HuH-7.5 (cell line): ENCODE results near the gene YIPF1.
A peak's percentile ranks its signal among the peaks of the same experiment; 100 is the strongest.
"Not testable (repeated sequence)": the region's sequence is repeated elsewhere in the genome, so short reads cannot be mapped to it uniquely, and the experiment has no call there.

Source experiments
- DNase-seq: peaks from one replicate; pipeline ENCODE4 v3.0.0; 2011; ENCODE audit warnings: low spot score

Gene YIPF1

DNA sequence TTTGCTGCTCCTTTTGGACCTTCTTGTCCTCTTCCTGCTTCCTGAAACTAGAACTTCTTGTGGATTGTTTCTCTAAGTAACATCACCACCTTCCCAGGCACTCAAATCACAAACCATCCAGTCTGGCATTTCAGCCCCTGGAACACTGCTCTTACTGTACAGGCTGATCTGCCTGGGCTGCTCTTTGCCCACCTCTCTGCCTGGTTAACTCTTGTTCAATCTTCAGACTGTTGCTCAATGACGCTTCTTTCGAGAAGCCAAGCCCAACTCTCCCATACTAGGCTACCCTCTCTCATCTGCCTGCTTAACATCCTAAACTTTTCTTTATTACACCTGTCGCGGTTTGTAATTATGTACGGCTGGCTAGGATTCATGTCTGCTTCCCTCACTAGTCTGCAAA is 5.0 kb upstream of the YIPF1 start:
- no peak for DNase-seq

DNA sequence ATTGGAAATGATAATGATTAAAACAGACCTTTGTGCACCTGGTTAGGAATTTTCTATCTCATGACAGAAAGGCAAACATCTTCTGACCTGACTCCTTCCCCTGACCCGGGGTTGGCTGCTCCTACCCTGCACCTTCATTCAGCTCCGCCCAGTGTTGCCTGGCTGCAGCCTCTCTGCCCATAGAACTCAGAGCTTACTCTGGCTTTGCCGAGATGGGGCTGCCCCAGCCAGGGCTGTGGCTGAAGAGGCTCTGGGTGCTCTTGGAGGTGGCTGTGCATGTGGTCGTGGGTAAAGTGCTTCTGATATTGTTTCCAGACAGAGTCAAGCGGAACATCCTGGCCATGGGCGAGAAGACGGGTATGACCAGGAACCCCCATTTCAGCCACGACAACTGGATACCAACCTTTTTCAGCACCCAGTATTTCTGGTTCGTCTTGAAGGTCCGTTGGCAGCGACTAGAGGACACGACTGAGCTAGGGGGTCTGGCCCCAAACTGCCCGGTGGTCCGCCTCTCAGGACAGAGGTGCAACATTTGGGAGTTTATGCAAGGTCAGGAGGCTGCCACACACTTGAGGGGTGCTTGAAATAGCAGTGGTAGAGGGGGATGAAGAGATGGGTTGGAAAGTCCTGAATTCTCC is 4.5 kb upstream of the YIPF1 start, which contains the start of gene DIO1:
TSS of gene DIO1 (plus strand) at position 189 of the 638 bp plus-strand sequence. CDS start at position 213, 24 bp downstream.
- no peak for DNase-seq

- no peak for DNase-seq
Measured at GRCh38 chr1:53892911-53893310, 3.3 kb upstream of the YIPF1 start.

- DNase-seq = no peak
Measured at GRCh38 chr1:53891678-53892077, 2.1 kb upstream of the YIPF1 start.

- no peak for DNase-seq
Measured at GRCh38 chr1:53891018-53891417, 1.4 kb upstream of the YIPF1 start.

- DNase-seq = no peak
Measured at GRCh38 chr1:53890522-53890941, 935 bp upstream of the YIPF1 start.

- DNase-seq = no peak
Measured at GRCh38 chr1:53888681-53889080, 916 bp downstream of the YIPF1 start.

DNA sequence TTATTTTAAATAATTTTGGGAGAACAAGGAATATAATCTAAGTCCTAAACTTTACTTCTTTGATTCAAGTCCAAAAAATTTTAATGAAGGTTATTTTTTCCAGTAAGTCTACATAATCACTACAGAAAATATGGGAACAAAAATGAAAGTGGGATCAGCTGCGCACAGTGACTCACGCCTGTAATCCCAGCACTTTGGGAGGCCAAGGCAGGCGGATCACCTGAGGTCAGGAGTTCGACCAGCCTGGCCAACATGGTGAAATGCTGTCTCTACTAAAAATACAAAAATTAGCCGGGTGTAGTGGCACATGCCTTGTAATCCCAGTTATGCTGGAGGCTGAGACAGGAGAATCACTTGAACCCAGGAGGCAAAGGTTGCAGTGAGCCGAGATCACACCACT is 6.0 kb downstream of the YIPF1 start:
- DNase-seq = not testable (repeated sequence)

DNA sequence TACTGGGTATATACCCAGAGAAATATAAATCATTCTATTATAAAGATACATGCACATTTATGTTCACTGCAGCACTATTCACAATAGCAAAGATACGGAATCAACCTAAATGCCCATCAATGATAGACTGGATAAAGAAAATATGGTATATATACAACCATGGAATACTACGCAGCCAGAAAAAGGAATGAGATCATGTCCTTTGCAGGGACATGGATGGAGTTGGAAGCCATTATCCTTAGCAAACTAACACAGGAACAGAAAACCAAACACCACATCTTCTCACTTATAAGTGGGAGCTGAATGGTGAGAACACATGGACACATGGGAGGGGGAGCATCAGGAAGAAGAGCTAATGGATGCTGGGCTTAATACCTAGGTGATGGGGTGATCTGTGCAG is 7.7 kb downstream of the YIPF1 start:
- DNase-seq = not testable (repeated sequence)

- no peak for DNase-seq
Measured at GRCh38 chr1:53878492-53879105, 11.0 kb downstream of the YIPF1 start.

GRCh38 chr1:53875150-53875549 is 14.4 kb downstream of the YIPF1 start:
- not testable (repeated sequence) for DNase-seq

DNA sequence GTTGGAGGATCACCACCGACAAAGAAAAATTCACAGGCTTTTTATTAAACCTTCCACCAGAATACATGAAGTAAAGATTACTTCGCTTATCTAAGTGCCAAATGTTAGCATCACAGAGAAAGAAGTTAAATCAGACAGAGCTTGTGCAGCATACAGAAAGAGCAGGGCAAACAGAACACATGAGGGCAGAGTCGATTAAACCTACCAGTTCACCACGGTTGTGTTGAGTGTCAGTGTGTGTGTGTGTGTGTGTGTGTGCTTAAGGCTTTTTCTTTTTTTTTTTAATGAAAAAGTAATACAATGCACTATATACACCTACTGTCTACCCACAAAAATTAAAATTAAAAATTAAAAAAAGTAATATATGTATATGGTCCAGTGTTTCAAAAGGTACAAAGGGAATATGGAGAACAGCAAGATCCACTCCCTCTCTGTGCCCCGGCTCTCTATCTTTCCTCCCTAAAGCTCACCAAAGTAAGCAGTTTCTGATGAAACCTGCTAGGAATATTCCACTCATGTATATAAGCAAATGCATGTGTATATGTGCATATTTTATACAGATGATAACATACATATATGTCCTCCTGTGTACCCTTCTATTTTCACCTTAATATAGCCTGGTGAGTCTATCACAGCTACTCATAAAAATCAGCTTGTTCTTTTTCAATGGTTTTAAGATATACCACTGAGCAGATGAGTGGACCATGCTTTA is 17.7 kb downstream of the YIPF1 start:
- DNase-seq = no peak

- DNase-seq = no peak
Measured at GRCh38 chr1:53871221-53871620, 18.4 kb downstream of the YIPF1 start.

- no peak for DNase-seq
Measured at GRCh38 chr1:53869454-53870117, 20.0 kb downstream of the YIPF1 start.

- DNase-seq = no peak
Measured at GRCh38 chr1:53868565-53868964, 21.0 kb downstream of the YIPF1 start.

DNA sequence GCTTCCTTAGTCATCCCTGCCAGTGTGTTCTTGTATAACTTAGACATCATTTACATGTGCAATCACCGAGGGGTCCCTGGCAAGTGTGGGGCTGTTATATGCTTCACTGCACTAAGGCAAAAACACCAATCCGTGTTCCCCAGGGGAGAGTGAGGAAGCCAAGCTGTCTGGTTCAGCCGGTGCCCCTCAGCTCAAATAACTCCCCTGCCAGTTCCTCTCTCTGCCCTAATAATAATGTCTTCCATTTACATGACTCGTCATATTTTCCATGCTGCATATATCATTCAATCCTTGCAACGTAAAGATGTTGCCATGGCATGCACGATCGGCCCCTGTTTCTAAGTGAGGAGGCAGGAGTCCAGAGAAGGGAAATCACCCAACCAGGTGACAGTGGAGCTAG is 27.1 kb downstream of the YIPF1 start:
- DNase-seq = no peak

DNA sequence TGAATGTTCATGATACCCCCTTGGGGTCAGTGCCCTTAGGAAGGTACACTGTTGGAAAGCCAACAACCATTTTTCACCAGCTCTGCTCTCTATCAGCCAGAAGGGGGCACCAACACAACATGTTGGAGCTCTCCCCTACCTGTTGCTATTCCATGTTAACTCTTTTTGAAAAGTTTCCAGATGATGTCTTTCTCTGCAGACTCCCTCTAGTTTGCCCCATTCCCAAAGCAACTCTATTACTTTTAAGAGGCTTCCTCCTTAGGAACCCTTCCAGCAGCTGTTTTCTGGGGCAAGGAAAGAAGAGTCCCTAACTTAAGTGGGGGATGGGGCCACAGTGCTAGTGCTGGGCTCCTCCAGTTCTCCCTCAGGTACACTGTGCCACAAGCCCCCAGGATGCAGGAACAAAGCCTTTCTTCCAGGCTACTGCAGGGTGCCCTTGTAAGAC is 28.6 kb downstream of the YIPF1 start:
- DNase-seq = peak; percentile 36

GRCh38 chr1:53851571-53852285 is 37.9 kb downstream of the YIPF1 start:
- DNase-seq = no peak

DNA sequence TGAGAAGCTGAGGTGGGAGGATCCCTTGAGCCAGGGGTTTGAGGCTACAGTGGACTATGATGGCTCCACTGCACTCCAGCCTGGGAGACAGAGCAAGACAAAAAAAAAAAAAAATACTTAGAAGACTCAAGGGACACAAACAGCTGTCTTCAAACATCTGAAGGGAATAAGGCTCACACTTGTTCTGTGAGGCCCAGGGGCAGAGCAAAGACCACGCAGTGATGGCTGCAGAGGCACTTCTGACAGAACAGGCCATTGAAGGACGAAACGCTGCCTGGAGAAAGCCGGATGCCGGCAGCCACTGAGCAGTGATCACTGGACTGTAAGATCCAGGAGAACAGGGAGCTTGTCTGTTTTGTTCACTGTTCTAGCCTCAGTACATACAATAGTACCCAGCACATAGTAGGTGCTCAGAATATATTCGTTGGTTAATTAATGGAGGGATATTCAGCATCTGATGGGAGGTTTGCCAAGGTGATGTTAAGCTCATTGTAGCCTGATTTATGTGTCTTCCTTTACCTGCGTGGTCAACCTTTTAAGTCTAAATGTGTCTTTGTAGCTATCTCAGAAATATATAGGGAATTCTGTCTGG is 39.4 kb downstream of the YIPF1 start:
- DNase-seq = no peak

GRCh38 chr1:53847980-53848379 is 41.6 kb downstream of the YIPF1 start:
- no peak for DNase-seq

DNA sequence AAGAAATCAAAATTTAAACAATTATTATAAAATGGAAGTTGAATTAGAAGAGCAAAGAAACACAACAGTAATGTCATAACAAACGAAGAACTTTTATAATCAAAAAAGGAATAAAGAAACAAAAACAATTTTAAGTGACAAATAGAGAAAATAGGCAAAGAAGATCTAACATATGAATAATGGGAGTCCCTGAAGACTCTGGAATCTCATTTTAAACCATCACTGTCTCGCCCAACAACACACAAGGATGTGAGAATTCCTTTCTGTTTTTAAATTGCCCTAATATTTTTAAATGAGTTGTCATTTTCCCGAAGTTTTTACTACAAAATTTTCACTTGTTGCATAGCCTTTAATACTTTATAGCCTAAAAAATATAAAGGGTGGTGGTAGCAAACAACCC is 47.2 kb downstream of the YIPF1 start:
- DNase-seq = no peak

DNA sequence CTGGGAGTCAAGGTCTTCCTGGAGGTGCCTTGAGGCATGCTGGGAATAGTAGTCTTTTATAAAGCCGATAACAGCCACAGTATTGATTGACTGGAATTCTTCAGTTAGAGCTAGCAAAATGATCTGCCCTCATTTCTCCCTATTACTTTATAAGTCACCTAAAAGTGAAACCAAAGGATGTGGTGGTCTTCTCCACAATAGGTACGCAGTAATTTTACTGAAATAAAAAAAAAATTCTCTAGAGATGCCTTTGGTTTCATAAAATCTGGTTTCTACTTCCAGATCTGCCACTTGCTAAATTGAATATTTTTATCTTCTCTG is 51.0 kb downstream of the YIPF1 start:
- DNase-seq = no peak
